Tibial nerve (tissue), 4 donors: Measurements from ENCODE around the gene FOXL2NB. TPM values are rescaled to one million over a fixed set of nuclear protein-coding genes. Genes with fewer than 3 reads are reported as not detected.

ENCODE experiments used
- DNase-seq, 2 donors: peaks; one replicate each; pipeline ENCODE4 v3.0.0-alpha.2; 2019; ENCODE audit warnings: low spot score in 2 of 2
- H3K27ac ChIP-seq, 4 donors: fragments of 200-600 bp; sonication (generic) in 3 of 4; one replicate each; pipeline ENCODE4 v1.5.1; 2017 to 2019; ENCODE audit warnings: mild to moderate bottlenecking in 1 of 4
- H3K27me3 ChIP-seq, 2 donors: fragments of 200-600 bp; sonication (generic) in 1 of 2; one replicate each; pipeline versions ENCODE4 v1.5.1 to v1.6.0; 2017 to 2019
- H3K36me3 ChIP-seq, 3 donors: fragments of 200-600 bp; sonication (generic); one replicate each; pipeline ENCODE4 v1.5.1; 2018 to 2019
- H3K4me1 ChIP-seq, 4 donors: fragments of 200-600 bp; sonication (generic) in 3 of 4; one replicate each; pipeline ENCODE4 v1.5.1; 2017 to 2019
- H3K4me3 ChIP-seq, 4 donors: fragments of 200-600 bp; sonication (generic) in 3 of 4; one replicate each; pipeline ENCODE4 v1.5.1; 2017 to 2019; ENCODE audit warnings: mild to moderate bottlenecking in 1 of 4, moderate library complexity in 1 of 4
- H3K9me3 ChIP-seq, 4 donors: fragments of 200-600 bp; sonication (generic) in 3 of 4; one replicate each; pipeline ENCODE4 v1.5.1; 2017 to 2019
- EP300 ChIP-seq, 2 donors: sonication (generic); formaldehyde crosslinking; IDR thresholded peaks; one replicate each; pipeline ENCODE4 v1.6.1; 2017; ENCODE audit warnings: antibody characterized with exemption in 2 of 2, mild to moderate bottlenecking in 1 of 2
- POLR2A ChIP-seq, 2 donors: fragments of 450-650 bp; IDR thresholded peaks; one replicate each; pipeline ENCODE4 v1.6.1; 2017; ENCODE audit warnings: antibody characterized with exemption in 2 of 2, mild to moderate bottlenecking in 2 of 2, moderate library complexity in 2 of 2
- WGBS, 2 donors: methylation state at CpG; one replicate each; pipeline ENCODE4 v1.1.5; 2018; 5-methylcytosine and 5-hydroxymethylcytosine counted together
- total RNA-seq, 4 donors: library from RNA; depleted of rRNA; stranded (reverse); fragments of >200 nt; gene quantifications; one replicate each; pipeline ENCODE4 v1.1.0, GENCODE V29; 2016
- TF ChIP-seq, protein P1 (sequence below), 5 experiments: fragments of 200-600 bp in 3 of 5; fragments of 450-650 bp in 2 of 5; sonication (generic) in 3 of 5; IDR thresholded peaks; one replicate each; pipeline ENCODE4 v1.5.1; 2016 to 2019; ENCODE audit warnings: antibody characterized with exemption in 5 of 5, mild to moderate bottlenecking in 3 of 5, moderate library complexity in 2 of 5

The FOXL2NB gene
- total RNA-seq, 4 donors from 2014 or later = not detected

DNA sequence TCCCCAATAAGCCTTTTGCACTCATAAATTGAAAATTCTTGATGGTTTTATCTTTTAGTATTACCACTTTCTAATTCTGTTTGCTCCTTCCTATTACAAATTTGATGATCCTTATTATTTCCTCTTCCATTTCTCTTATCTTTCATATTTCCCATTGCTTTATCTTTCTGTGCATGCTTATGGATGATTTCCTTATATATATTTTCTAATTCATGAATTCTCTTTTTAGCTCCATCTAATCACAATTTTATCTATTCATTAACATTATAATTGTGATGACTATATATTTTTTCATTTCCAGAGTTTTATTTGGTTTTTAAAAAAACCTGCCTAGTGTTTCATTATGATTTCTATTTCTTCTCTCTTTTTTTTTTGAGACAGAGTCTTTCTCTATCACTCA, 17.9 kb downstream of the FOXL2NB start:
- peaks cover 0 to 6% (median 2%) of the 10 kb centered on the region in 4 donors for H3K4me1 ChIP-seq
- TF ChIP-seq POLR2A (IDR thresholded peaks at IDR 0.05) (no peak), EP300 (IDR thresholded peaks at IDR 0.05) (no peak)
- TF ChIP-seq, protein P1, sequence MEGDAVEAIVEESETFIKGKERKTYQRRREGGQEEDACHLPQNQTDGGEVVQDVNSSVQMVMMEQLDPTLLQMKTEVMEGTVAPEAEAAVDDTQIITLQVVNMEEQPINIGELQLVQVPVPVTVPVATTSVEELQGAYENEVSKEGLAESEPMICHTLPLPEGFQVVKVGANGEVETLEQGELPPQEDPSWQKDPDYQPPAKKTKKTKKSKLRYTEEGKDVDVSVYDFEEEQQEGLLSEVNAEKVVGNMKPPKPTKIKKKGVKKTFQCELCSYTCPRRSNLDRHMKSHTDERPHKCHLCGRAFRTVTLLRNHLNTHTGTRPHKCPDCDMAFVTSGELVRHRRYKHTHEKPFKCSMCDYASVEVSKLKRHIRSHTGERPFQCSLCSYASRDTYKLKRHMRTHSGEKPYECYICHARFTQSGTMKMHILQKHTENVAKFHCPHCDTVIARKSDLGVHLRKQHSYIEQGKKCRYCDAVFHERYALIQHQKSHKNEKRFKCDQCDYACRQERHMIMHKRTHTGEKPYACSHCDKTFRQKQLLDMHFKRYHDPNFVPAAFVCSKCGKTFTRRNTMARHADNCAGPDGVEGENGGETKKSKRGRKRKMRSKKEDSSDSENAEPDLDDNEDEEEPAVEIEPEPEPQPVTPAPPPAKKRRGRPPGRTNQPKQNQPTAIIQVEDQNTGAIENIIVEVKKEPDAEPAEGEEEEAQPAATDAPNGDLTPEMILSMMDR (IDR thresholded peaks at IDR 0.05) = no peak
- peaks cover 0 to 38% (median 3%) of the 10 kb centered on the region in 4 donors for H3K9me3 ChIP-seq
- H3K4me3 ChIP-seq = no peak overlapping the region
- no peak for DNase-seq
- H3K36me3 ChIP-seq = no peaks in the 10 kb centered on the region
- peaks cover 0 to 27% of the 10 kb centered on the region in 2 donors for H3K27me3 ChIP-seq
- H3K27ac ChIP-seq = no peak overlapping the region

DNA sequence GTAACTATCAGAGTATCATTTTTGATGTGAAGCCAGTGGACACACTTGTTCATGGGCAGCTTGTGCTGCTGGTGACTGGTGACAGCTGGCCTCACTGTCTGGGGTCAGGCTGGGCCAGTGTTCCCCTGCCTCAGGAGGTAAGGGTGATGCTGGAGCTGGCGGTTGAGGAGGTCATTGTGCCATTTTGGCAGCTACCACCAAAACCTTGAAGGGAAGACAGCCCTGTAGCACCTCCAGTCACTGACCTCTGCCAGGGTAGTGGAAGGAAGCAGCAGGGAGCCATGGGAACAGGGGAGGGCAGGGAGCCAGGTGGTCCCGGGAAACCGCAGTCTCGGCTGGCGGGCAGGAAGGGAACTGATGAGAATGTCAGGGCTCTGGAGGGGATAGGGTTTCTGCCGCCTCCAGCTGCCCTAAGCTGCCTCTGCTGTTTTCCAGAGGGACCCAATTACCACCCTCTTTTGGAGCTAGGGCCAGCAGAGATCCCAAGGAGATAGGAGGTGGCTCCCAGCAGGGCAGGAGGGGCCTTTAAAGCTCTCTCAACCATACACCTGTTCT, 24.8 kb downstream of the FOXL2NB start:
- DNase-seq = no peak
- Histone ChIP-seq H3K4me1 (no peaks in the 10 kb centered on the region), H3K27me3 (no peaks in the 10 kb centered on the region), H3K36me3 (no peaks in the 10 kb centered on the region), H3K9me3 (no peaks in the 10 kb centered on the region), H3K27ac (no peak overlapping the region), H3K4me3 (no peak overlapping the region)
- no peak for TF ChIP-seq POLR2A (IDR thresholded peaks at IDR 0.05)
- no peak for TF ChIP-seq EP300 (IDR thresholded peaks at IDR 0.05)
- TF ChIP-seq, protein P1 (IDR thresholded peaks at IDR 0.05) = no peak
- 52 to 74% methylated on average over 6 of the region's 6 CpGs for WGBS, 2 donors

DNA sequence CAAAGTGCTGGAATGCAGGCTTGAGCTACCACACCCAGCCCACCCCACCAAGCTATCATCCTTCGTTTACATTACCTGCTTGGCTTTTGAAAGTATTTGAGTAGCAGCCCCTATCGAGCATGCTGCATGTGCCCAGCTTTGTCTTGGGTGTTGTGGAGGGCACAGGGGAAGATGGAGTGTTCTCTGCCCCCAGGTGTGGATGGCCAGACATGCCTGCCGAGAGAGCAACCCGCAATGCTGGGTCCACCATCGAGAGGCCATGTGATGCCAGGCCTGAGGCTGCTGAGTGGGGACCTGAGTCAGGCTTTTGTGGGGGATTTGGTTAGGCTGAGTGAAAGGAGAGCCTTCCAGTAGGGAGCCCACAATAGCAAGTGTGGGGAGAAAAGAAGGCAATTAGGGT, 25.9 kb downstream of the FOXL2NB start:
- no peaks in the 10 kb centered on the region for H3K27me3 ChIP-seq
- WGBS, 2 donors = 80 to 81% methylated on average over 5 of the region's 5 CpGs
- no peak for DNase-seq
- no peaks in the 10 kb centered on the region for H3K4me1 ChIP-seq
- H3K36me3 ChIP-seq = no peaks in the 10 kb centered on the region
- no peaks in the 10 kb centered on the region for H3K9me3 ChIP-seq
- H3K4me3 ChIP-seq = no peak overlapping the region
- TF ChIP-seq, protein P1 (IDR thresholded peaks at IDR 0.05) = no peak
- no peak for TF ChIP-seq EP300 (IDR thresholded peaks at IDR 0.05)
- no peak for TF ChIP-seq POLR2A (IDR thresholded peaks at IDR 0.05)
- H3K27ac ChIP-seq = no peak overlapping the region

DNA sequence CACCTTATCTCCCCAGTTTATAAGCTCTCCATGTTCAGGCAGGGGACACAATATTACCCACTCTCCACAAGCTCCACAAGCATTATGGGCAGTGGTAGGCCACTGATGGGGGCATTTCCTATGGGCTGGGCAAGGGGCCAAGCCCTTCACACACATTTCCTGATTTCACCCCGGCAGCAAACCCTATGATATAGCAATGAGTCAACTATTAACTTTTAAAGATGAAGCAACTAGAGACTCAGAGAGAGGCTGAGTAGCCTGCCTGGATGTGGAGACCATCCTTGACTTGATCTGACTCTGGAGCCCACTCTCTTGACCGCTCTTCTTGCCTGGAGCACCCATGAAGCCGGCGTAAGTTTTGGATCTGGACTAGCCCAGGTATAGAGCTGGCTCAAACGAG, 27.4 kb downstream of the FOXL2NB start:
- no peaks in the 10 kb centered on the region for H3K9me3 ChIP-seq
- H3K27ac ChIP-seq = no peak overlapping the region
- 66 to 71% methylated on average over 5 of the region's 5 CpGs for WGBS, 2 donors
- H3K27me3 ChIP-seq = no peaks in the 10 kb centered on the region
- DNase-seq = no peak
- H3K36me3 ChIP-seq = no peaks in the 10 kb centered on the region
- no peaks in the 10 kb centered on the region for H3K4me1 ChIP-seq
- TF ChIP-seq EP300 (IDR thresholded peaks at IDR 0.05) (no peak), POLR2A (IDR thresholded peaks at IDR 0.05) (no peak)
- TF ChIP-seq, protein P1 (IDR thresholded peaks at IDR 0.05) = no peak
- H3K4me3 ChIP-seq = no peak overlapping the region

DNA sequence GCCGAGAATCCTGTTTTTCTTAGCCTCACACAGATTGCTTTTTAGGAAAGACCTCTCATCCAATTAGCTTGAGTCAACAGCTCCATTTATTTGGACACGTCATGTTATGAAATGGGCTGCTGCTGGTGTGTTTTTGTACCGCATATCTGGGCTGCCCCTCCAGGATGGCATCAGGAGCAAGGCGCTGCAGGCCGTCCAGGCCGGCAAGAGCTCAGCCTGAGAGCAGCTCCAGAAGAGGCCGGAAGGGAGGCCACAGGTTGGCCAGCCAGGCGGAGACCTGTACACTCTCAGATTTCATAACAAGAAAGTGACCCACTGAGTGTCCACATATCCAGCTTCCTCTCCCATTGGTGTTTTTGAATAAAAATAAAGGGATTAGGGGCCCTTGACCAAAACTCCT, 28.3 kb downstream of the FOXL2NB start:
- Histone ChIP-seq H3K27ac (no peak overlapping the region), H3K4me3 (no peak overlapping the region), H3K27me3 (no peaks in the 10 kb centered on the region), H3K36me3 (no peaks in the 10 kb centered on the region), H3K9me3 (no peaks in the 10 kb centered on the region), H3K4me1 (no peaks in the 10 kb centered on the region)
- no peak for DNase-seq
- WGBS, 2 donors = 80 to 90% methylated on average over 8 of the region's 8 CpGs
- TF ChIP-seq, protein P1 (IDR thresholded peaks at IDR 0.05) = no peak
- TF ChIP-seq EP300 (IDR thresholded peaks at IDR 0.05) (no peak), POLR2A (IDR thresholded peaks at IDR 0.05) (no peak)
